Prostate gland (tissue), 2 donors: ENCODE results near the gene NLGN4X. TPM values are rescaled to one million over a fixed set of nuclear protein-coding genes. Genes with fewer than 3 reads are reported as not detected.

ENCODE experiments used
- DNase-seq: peaks from one replicate; pipeline ENCODE4 v3.0.0-alpha.2; 2019; ENCODE audit warnings: low spot score
- H3K27ac ChIP-seq, 2 donors: fragments of 200-600 bp; sonication (generic); 2 replicates each; pipeline ENCODE4 v1.5.1; 2017 to 2019
- H3K27me3 ChIP-seq: fragments of 200-600 bp; sonication (generic); replicated peaks from 2 replicates; pipeline ENCODE4 v1.5.1; 2019; ENCODE audit not compliant: insufficient read depth
- H3K36me3 ChIP-seq, 2 donors: fragments of 200-600 bp; sonication (generic); 1 replicate in 1 of 2; 2 replicates in 1 of 2; pipeline versions ENCODE4 v1.5.1 to v1.8.1; 2017 to 2019
- H3K4me1 ChIP-seq: fragments of 200-600 bp; sonication (generic); replicated peaks from 2 replicates; pipeline ENCODE4 v1.5.1; 2019
- H3K4me3 ChIP-seq, 2 donors: fragments of 200-600 bp; sonication (generic); 2 replicates each; pipeline ENCODE4 v1.5.1; 2017 to 2019
- H3K9me3 ChIP-seq: fragments of 200-600 bp; sonication (generic); 2 replicates; pipeline ENCODE4 v1.5.1; 2017
- CTCF ChIP-seq, 4 experiments: fragments of 200-600 bp in 2 of 4; fragments of 450-650 bp in 2 of 4; sonication (generic) in 2 of 4; IDR thresholded peaks; 1 replicate in 3 of 4; 2 replicates in 1 of 4; pipeline ENCODE4 v1.5.1; 2016 to 2019; ENCODE audit warnings: antibody characterized with exemption in 4 of 4, mild to moderate bottlenecking in 2 of 4, moderate library complexity in 2 of 4
- POLR2A ChIP-seq: fragments of 450-650 bp; IDR thresholded peaks from one replicate; pipeline ENCODE4 v1.6.1; 2016; ENCODE audit warnings: antibody characterized with exemption, mild to moderate bottlenecking
- POLR2AphosphoS5 ChIP-seq: sonication (generic); formaldehyde crosslinking; IDR thresholded peaks from one replicate; pipeline ENCODE4 v1.6.1; 2017; ENCODE audit warnings: antibody characterized with exemption
- WGBS: methylation state at CpG from one replicate; pipeline ENCODE4 v1.1.5; 2018; 5-methylcytosine and 5-hydroxymethylcytosine counted together
- intact Hi-C: fragments of 100-400 bp; cut with DNase I; formaldehyde crosslinking; loops from one replicate; pipeline ENCODE4 v1.14.2; 2022
- small RNA-seq, 2 donors: library from RNA; depleted of rRNA; stranded (forward); fragments of <200 nt; gene quantifications; one replicate each; pipeline ENCODE3, GENCODE V24; 2016
- total RNA-seq, 2 donors: library from RNA; depleted of rRNA; stranded (reverse); fragments of >200 nt; gene quantifications; one replicate each; pipeline ENCODE4 v1.1.0, GENCODE V29; 2016

The NLGN4X gene
- total RNA-seq, 2 donors from 2014 or later: 0.36 to 13.2 TPM

GRCh38 chrX:5867778-5868177 is 360.9 kb downstream of the NLGN4X start:
- no peak overlapping the region for H3K4me3 ChIP-seq
- no peaks in the 10 kb centered on the region for H3K4me1 ChIP-seq
- no peak for TF ChIP-seq POLR2AphosphoS5
- H3K9me3 ChIP-seq: no peaks in the 10 kb centered on the region
- no peaks in the 10 kb centered on the region for H3K36me3 ChIP-seq
- no peaks in the 10 kb centered on the region for H3K27me3 ChIP-seq
- H3K27ac ChIP-seq: no peak overlapping the region
- DNase-seq: no peak
- intact Hi-C loops: no loop called here
- 92% methylated on average over 2 of the region's 2 CpGs for WGBS

- Histone ChIP-seq H3K27ac (no peak overlapping the region), H3K27me3 (no peaks in the 10 kb centered on the region), H3K36me3 (no peaks in the 10 kb centered on the region), H3K4me1 (no peaks in the 10 kb centered on the region), H3K9me3 (no peaks in the 10 kb centered on the region), H3K4me3 (no peak overlapping the region)
- no peak for DNase-seq
- WGBS: 46% methylated on average over 6 of the region's 6 CpGs
- intact Hi-C loops: no loop called here
- TF ChIP-seq POLR2A: no peak
Measured at GRCh38 chrX:5857232-5857631, 371.4 kb downstream of the NLGN4X start.

GRCh38 chrX:5852941-5853340 is 375.7 kb downstream of the NLGN4X start:
- WGBS: 64% methylated on average over 2 of the region's 2 CpGs
- H3K36me3 ChIP-seq: no peaks in the 10 kb centered on the region
- TF ChIP-seq CTCF (IDR thresholded peaks at IDR 0.05) (no peak), POLR2AphosphoS5 (no peak), POLR2A (no peak)
- H3K9me3 ChIP-seq: no peaks in the 10 kb centered on the region
- intact Hi-C loops: no loop called here
- DNase-seq: no peak
- H3K4me1 ChIP-seq: no peaks in the 10 kb centered on the region
- H3K4me3 ChIP-seq: no peak overlapping the region
- no peak overlapping the region for H3K27ac ChIP-seq
- no peaks in the 10 kb centered on the region for H3K27me3 ChIP-seq

- no peaks in the 10 kb centered on the region for H3K4me1 ChIP-seq
- H3K4me3 ChIP-seq: no peak overlapping the region
- no peaks in the 10 kb centered on the region for H3K9me3 ChIP-seq
- H3K27ac ChIP-seq: no peak overlapping the region
- intact Hi-C loops: no loop called here
- 61% methylated on average over 2 of the region's 2 CpGs for WGBS
- no peaks in the 10 kb centered on the region for H3K27me3 ChIP-seq
- no peaks in the 10 kb centered on the region for H3K36me3 ChIP-seq
- no peak for DNase-seq
- TF ChIP-seq POLR2AphosphoS5 (no peak), POLR2A (no peak), CTCF (IDR thresholded peaks at IDR 0.05) (no peak)
Measured at GRCh38 chrX:5842601-5843000, 386.1 kb downstream of the NLGN4X start.

Small RNA genes within 50 kb of the gene (small RNA-seq; reads per million reads assigned to genes)
- 0 reads per million in 2 donors for gene RF00322
